ENCODE results near the gene ZNRD2.
A peak's percentile ranks its signal among the peaks of the same experiment; 100 is the strongest.

Gene ZNRD2

GRCh38 chr11:65595131-65595530 lies 24.9 kb downstream of the ZNRD2 start:
- H3K4me3 ChIP-seq (ENCODE audit: low read depth, low read length): no peak overlapping the region
- no peak overlapping the region for H3K9ac ChIP-seq (ENCODE audit: low read length)
- H3K27me3 ChIP-seq (ENCODE audit: control insufficient read depth, insufficient read depth, low read length): peaks cover 40% of the 10 kb centered on the region
- no peak overlapping the region for H3K27ac ChIP-seq (ENCODE audit: low read depth, low read length)
- peaks cover 19% of the 10 kb centered on the region for H3K36me3 ChIP-seq (ENCODE audit: control insufficient read depth, insufficient read depth, low read length)
- peaks cover 20% of the 10 kb centered on the region for H3K4me1 ChIP-seq (ENCODE audit: control insufficient read depth, insufficient read depth, low read length)
- no peaks in the 10 kb centered on the region for H3K9me3 ChIP-seq (ENCODE audit: control insufficient read depth, insufficient read depth, low read depth, low read length)

DNA sequence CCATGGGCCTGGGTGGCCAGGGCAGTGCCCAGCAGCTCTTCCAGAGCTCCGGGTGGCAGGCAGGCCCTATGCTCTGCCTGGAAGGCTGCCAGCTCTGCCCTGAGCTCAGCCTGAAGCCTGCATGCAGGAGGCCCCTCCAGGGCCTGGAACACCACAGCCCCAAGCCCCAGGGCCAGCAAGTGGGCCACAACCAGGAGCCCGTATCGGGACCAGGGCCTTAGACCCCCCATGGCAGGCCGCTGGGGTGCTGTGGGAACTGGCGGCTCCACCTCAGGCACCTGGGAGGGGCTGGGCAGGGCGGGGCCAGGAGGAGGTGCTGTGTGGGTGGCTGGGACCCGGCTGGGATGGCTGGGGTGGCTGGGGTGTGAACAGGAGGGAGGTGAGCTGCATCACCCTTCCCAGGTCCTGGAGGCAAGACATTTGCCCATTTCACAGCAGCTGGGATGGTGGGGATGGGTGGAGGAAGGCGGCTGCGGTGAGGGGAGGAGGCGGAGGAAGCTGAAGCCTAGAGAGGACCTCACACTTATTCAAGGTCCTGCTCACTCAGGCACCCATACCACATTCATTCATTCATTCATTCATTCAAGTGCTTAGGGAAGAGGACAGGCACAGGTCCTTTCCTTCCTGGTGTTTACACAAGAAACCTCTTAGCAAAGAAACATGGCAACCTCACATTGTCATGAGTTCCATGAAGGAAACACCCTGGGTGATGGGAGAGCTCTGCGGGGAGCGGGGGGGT lies 25.4 kb downstream of the ZNRD2 start, which contains the start of gene KCNK7:
TSS of gene KCNK7 (minus strand) at position 258 of the 739 bp plus-strand sequence. CDS start at position 230, 28 bp downstream.
- Histone ChIP-seq H3K4me1 (ENCODE audit: control insufficient read depth, insufficient read depth, low read length) (peaks cover 20% of the 10 kb centered on the region), H3K27ac (ENCODE audit: low read depth, low read length) (no peak within 1 kb of the TSS), H3K36me3 (ENCODE audit: control insufficient read depth, insufficient read depth, low read length) (peaks cover 19% of the 10 kb centered on the region), H3K27me3 (ENCODE audit: control insufficient read depth, insufficient read depth, low read length) (peaks cover 34% of the 10 kb centered on the region), H3K9me3 (ENCODE audit: control insufficient read depth, insufficient read depth, low read depth, low read length) (no peaks in the 10 kb centered on the region), H3K9ac (ENCODE audit: low read length) (no peak within 1 kb of the TSS), H3K4me3 (ENCODE audit: low read depth, low read length) (no peak within 1 kb of the TSS)

DNA sequence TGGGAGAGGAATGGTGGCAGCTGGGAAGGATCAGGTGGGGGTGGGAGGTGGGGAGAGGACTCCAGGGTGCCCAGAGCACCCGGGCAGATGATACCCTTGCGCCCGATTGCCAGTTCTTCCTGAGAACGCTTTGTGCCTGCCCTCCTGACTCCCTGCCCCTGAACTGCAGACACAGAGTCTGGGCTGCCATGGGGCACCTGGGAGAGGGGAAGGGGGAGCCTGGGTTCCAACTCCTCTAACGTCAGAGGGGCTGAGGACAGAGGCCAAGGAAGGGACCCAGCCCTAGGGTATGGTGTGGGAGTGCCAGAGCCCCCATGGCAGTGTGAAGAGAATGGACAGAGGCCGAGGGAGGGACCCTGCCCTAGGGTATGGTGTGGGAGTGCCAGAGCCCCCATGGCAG lies 26.2 kb downstream of the ZNRD2 start:
- peaks cover 16% of the 10 kb centered on the region for H3K4me1 ChIP-seq (ENCODE audit: control insufficient read depth, insufficient read depth, low read length)
- no peak overlapping the region for H3K27ac ChIP-seq (ENCODE audit: low read depth, low read length)
- H3K9me3 ChIP-seq (ENCODE audit: control insufficient read depth, insufficient read depth, low read depth, low read length): no peaks in the 10 kb centered on the region
- peaks cover 26% of the 10 kb centered on the region for H3K27me3 ChIP-seq (ENCODE audit: control insufficient read depth, insufficient read depth, low read length)
- no peak overlapping the region for H3K9ac ChIP-seq (ENCODE audit: low read length)
- peaks cover 19% of the 10 kb centered on the region for H3K36me3 ChIP-seq (ENCODE audit: control insufficient read depth, insufficient read depth, low read length)
- no peak overlapping the region for H3K4me3 ChIP-seq (ENCODE audit: low read depth, low read length)

- no peak overlapping the region for H3K27ac ChIP-seq (ENCODE audit: low read depth, low read length)
- H3K27me3 ChIP-seq (ENCODE audit: control insufficient read depth, insufficient read depth, low read length): peaks cover 11% of the 10 kb centered on the region
- no peak overlapping the region for H3K4me3 ChIP-seq (ENCODE audit: low read depth, low read length)
- no peaks in the 10 kb centered on the region for H3K9me3 ChIP-seq (ENCODE audit: control insufficient read depth, insufficient read depth, low read depth, low read length)
- H3K36me3 ChIP-seq (ENCODE audit: control insufficient read depth, insufficient read depth, low read length): peaks cover 24% of the 10 kb centered on the region
- H3K9ac ChIP-seq (ENCODE audit: low read length): no peak overlapping the region
- peaks cover 8% of the 10 kb centered on the region for H3K4me1 ChIP-seq (ENCODE audit: control insufficient read depth, insufficient read depth, low read length)
Observed at GRCh38 chr11:65598258-65598699, 28.0 kb downstream of the ZNRD2 start.

- H3K36me3 ChIP-seq (ENCODE audit: control insufficient read depth, insufficient read depth, low read length): peaks cover 33% of the 10 kb centered on the region
- no peaks in the 10 kb centered on the region for H3K9me3 ChIP-seq (ENCODE audit: control insufficient read depth, insufficient read depth, low read depth, low read length)
- H3K4me1 ChIP-seq (ENCODE audit: control insufficient read depth, insufficient read depth, low read length): no peaks in the 10 kb centered on the region
- no peak overlapping the region for H3K9ac ChIP-seq (ENCODE audit: low read length)
- H3K4me3 ChIP-seq (ENCODE audit: low read depth, low read length): no peak overlapping the region
- H3K27me3 ChIP-seq (ENCODE audit: control insufficient read depth, insufficient read depth, low read length): no peaks in the 10 kb centered on the region
- no peak overlapping the region for H3K27ac ChIP-seq (ENCODE audit: low read depth, low read length)
Observed at GRCh38 chr11:65599216-65599954, 29.1 kb downstream of the ZNRD2 start.

DNA sequence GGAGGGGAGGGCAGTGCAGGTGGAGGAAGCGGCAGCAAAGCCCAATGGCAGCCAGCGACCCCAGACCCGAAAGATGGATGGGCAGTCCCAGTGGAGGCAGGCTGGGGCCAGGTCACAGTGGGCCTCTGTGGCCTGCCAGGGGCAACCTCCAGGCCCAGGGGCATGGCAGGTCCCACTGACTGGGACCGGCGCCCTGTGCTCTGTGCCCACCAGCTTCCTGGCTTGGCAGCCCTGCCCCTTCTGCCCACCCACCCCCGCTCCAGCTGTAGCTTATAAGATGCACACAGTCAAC lies 29.6 kb downstream of the ZNRD2 start:
- Histone ChIP-seq H3K9ac (ENCODE audit: low read length) (no peak overlapping the region), H3K36me3 (ENCODE audit: control insufficient read depth, insufficient read depth, low read length) (peaks cover 38% of the 10 kb centered on the region), H3K9me3 (ENCODE audit: control insufficient read depth, insufficient read depth, low read depth, low read length) (no peaks in the 10 kb centered on the region), H3K27ac (ENCODE audit: low read depth, low read length) (no peak overlapping the region), H3K27me3 (ENCODE audit: control insufficient read depth, insufficient read depth, low read length) (no peaks in the 10 kb centered on the region), H3K4me3 (ENCODE audit: low read depth, low read length) (no peak overlapping the region), H3K4me1 (ENCODE audit: control insufficient read depth, insufficient read depth, low read length) (no peaks in the 10 kb centered on the region)

DNA sequence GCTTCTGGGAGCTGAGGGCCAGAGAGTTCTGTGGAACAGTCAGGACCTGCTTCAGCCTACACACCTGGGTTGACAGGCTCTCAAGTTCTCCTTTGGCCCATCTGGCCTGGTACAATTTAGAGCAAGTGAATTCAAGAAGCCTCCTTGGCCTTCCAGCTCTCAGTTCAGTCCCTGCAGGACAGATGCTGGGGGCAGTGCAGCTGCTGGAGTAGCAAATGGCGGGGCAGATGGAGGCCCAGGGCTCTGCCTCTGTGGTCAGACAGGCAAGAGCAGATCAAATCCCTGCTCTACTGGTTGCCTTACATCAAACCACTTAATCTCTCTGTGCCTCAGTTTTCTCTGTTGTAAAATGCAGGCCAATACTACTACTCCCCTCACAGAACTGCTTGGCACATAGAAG lies 34.0 kb downstream of the ZNRD2 start:
- no peak overlapping the region for H3K9ac ChIP-seq (ENCODE audit: low read length)
- no peak overlapping the region for H3K27ac ChIP-seq (ENCODE audit: low read depth, low read length)
- no peaks in the 10 kb centered on the region for H3K27me3 ChIP-seq (ENCODE audit: control insufficient read depth, insufficient read depth, low read length)

GRCh38 chr11:65606876-65607613 lies 36.8 kb downstream of the ZNRD2 start:
- Histone ChIP-seq H3K4me1 (ENCODE audit: control insufficient read depth, insufficient read depth, low read length) (peaks cover 22% of the 10 kb centered on the region), H3K9me3 (ENCODE audit: control insufficient read depth, insufficient read depth, low read depth, low read length) (no peaks in the 10 kb centered on the region), H3K9ac (ENCODE audit: low read length) (no peak overlapping the region), H3K4me3 (ENCODE audit: low read depth, low read length) (peak overlapping the region; percentile 57), H3K27me3 (ENCODE audit: control insufficient read depth, insufficient read depth, low read length) (no peaks in the 10 kb centered on the region), H3K36me3 (ENCODE audit: control insufficient read depth, insufficient read depth, low read length) (peaks cover 32% of the 10 kb centered on the region), H3K27ac (ENCODE audit: low read depth, low read length) (no peak overlapping the region; the same call in 1 of the 2 replicates)

More for the DNA sequence above, 34.0 kb downstream of the ZNRD2 start:
- H3K4me3 ChIP-seq (ENCODE audit: low read depth, low read length): no peak overlapping the region
- H3K4me1 ChIP-seq (ENCODE audit: control insufficient read depth, insufficient read depth, low read length): peaks cover 15% of the 10 kb centered on the region
- H3K36me3 ChIP-seq (ENCODE audit: control insufficient read depth, insufficient read depth, low read length): peaks cover 31% of the 10 kb centered on the region
- H3K9me3 ChIP-seq (ENCODE audit: control insufficient read depth, insufficient read depth, low read depth, low read length): no peaks in the 10 kb centered on the region

DNA sequence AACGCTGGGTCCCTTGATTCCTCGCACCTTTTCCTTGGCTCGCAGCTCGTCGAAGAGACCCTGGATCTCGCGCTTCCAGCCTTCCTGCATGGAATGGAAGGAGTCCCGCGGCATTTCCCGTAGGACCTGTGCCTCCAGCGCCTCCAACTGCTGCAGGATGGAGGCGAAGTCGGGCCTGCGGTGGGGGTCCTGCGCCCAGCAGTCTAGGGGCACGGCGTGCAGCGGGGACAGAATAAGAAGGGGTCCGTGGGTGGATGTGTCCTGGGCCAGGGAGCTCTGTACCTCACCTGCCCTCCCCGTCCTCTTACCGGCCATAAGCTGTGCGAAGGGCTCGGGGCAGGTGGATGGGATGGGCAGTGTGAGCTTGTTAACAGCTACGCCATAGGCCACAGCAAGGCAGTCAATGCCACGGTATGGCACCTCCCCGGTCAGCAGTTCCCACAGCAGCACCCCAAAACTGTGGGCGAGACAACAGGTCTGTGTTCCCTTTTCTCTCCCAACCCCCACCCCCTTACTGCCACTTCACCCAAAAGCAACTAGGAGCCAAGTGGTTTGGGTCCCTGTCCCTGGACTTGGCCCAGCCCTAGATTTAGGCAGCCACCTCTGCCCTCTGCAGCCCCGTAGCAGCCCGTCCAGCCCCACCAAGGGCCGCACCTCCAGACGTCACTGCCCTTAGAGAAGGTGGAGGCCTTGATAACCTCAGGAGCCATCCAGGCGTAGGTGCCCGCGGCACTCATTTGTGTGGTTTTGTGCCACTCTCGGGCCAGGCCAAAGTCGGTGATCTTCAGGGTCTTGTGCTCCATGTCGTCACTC lies 37.5 kb downstream of the ZNRD2 start:
- peaks cover 32% of the 10 kb centered on the region for H3K36me3 ChIP-seq (ENCODE audit: control insufficient read depth, insufficient read depth, low read length)
- peaks cover 30% of the 10 kb centered on the region for H3K4me1 ChIP-seq (ENCODE audit: control insufficient read depth, insufficient read depth, low read length)
- no peaks in the 10 kb centered on the region for H3K9me3 ChIP-seq (ENCODE audit: control insufficient read depth, insufficient read depth, low read depth, low read length)
- H3K9ac ChIP-seq (ENCODE audit: low read length): no peak overlapping the region
- H3K4me3 ChIP-seq (ENCODE audit: low read depth, low read length): peak overlapping the region; percentile 57
- H3K27me3 ChIP-seq (ENCODE audit: control insufficient read depth, insufficient read depth, low read length): no peaks in the 10 kb centered on the region
- no peak overlapping the region for H3K27ac ChIP-seq (ENCODE audit: low read depth, low read length)

- Histone ChIP-seq H3K9me3 (ENCODE audit: control insufficient read depth, insufficient read depth, low read depth, low read length) (no peaks in the 10 kb centered on the region), H3K27me3 (ENCODE audit: control insufficient read depth, insufficient read depth, low read length) (no peaks in the 10 kb centered on the region), H3K9ac (ENCODE audit: low read length) (no peak overlapping the region), H3K27ac (ENCODE audit: low read depth, low read length) (no peak overlapping the region), H3K4me3 (ENCODE audit: low read depth, low read length) (no peak overlapping the region), H3K4me1 (ENCODE audit: control insufficient read depth, insufficient read depth, low read length) (peaks cover 36% of the 10 kb centered on the region), H3K36me3 (ENCODE audit: control insufficient read depth, insufficient read depth, low read length) (peaks cover 20% of the 10 kb centered on the region)
Observed at GRCh38 chr11:65609229-65609628, 39.0 kb downstream of the ZNRD2 start.

Measured in HUES6 (cell line).